ENCODE data around the gene QPRT. TPM values are rescaled to one million over a fixed set of nuclear protein-coding genes. Genes with fewer than 3 reads are reported as not detected.
"Not testable (repeated sequence)": the region's sequence is repeated elsewhere in the genome, so short reads cannot be mapped to it uniquely, and the experiment has no call there.

QPRT gene
- total and polyA plus RNA-seq, 2 of the 8 experiments (the other 6 are each of a cell fraction or from before 2014, with no cell fraction given), result 89.0 to 102 TPM

GRCh38 chr16:29721167-29721879 lies 42.3 kb downstream of the QPRT start:
- peaks cover 0 to 87% of the 10 kb centered on the region in 2 experiments; a peak in 3 of 4 replicates for H3K79me2 ChIP-seq (ENCODE audit: control insufficient read depth in 1 of 2, insufficient read depth in 2 of 2, low read length in 2 of 2)
- not testable (repeated sequence) for FAIRE-seq

More at GRCh38 chr16:29721167-29721879, 42.3 kb downstream of the QPRT start:
- peaks cover 7 to 43% (median 10%) of the 10 kb centered on the region in 4 experiments; a peak in 6 of 8 replicates for H3K36me3 ChIP-seq (ENCODE audit: control insufficient read depth in 2 of 4, insufficient read depth in 4 of 4, low read length in 3 of 4)
- not testable (repeated sequence) for H3K18ac ChIP-seq (ENCODE audit: extremely low read depth, low read length); H3K4me3 ChIP-seq (ENCODE audit: extremely low read depth in 1 of 4, insufficient read depth in 2 of 4, low read depth in 3 of 4, low read length in 4 of 4); H3K4me2 ChIP-seq (ENCODE audit: insufficient read depth in 1 of 2, low read depth in 2 of 2, low read length in 2 of 2); H3K79me1 ChIP-seq (ENCODE audit: low read depth, low read length); H4K5ac ChIP-seq (ENCODE audit: insufficient read length, low read depth, low read length); H3K14ac ChIP-seq (ENCODE audit: insufficient read length); H2BK15ac ChIP-seq (ENCODE audit: low read length); H2BK20ac ChIP-seq (ENCODE audit: low read length); H3K23ac ChIP-seq (ENCODE audit: insufficient read length); H3K9ac ChIP-seq (replicated peaks in 1 of 4; ENCODE audit: extremely low read depth in 1 of 4, low read depth in 3 of 4, low read length in 3 of 4); H2BK12ac ChIP-seq (ENCODE audit: low read depth, low read length); H3K4me1 ChIP-seq (replicated peaks in 1 of 4; ENCODE audit: control insufficient read depth in 3 of 4, insufficient read depth in 4 of 4, low read length in 3 of 4); H2BK120ac ChIP-seq (replicated peaks; ENCODE audit: low read depth, low read length); H3K56ac ChIP-seq (replicated peaks; ENCODE audit: insufficient read length, low read depth, low read length); H3K23me2 ChIP-seq (ENCODE audit: low read depth, low read length); H2AK5ac ChIP-seq (ENCODE audit: low read depth, low read length); H3K9me3 ChIP-seq (ENCODE audit: insufficient read depth in 2 of 2, low read depth in 1 of 2, low read length in 1 of 2); H3K4ac ChIP-seq (replicated peaks; ENCODE audit: insufficient read length, low read depth, low read length); H2AFZ ChIP-seq (ENCODE audit: low read length); H4K8ac ChIP-seq (ENCODE audit: extremely low read depth, insufficient read depth, low read length); H2BK5ac ChIP-seq (ENCODE audit: low read depth, low read length); H4K91ac ChIP-seq (replicated peaks; ENCODE audit: insufficient read length, low read length); H3K27ac ChIP-seq (ENCODE audit: low read depth, low read length); H4K20me1 ChIP-seq (replicated peaks in 1 of 2; ENCODE audit: control insufficient read depth in 1 of 2, insufficient read depth in 2 of 2, low read length in 2 of 2); H3K27me3 ChIP-seq (replicated peaks in 1 of 4; ENCODE audit: control insufficient read depth in 3 of 4, extremely low read depth in 1 of 4, insufficient read depth in 3 of 4, low read length in 3 of 4)
- TF ChIP-seq CREB1 (IDR thresholded peaks at IDR 0.05), result 0 out of 2 replicates have a peak, but pooled peaks have one; percentile 22
- TF ChIP-seq RAD21 (IDR thresholded peaks at IDR 0.05 in 1 of 2, conservative IDR thresholded peaks at IDR 0.05 in 1 of 2; ENCODE audit: low read depth in 2 of 2, low read length in 2 of 2), result peak; percentile 48 to 61; a peak in 3 of 4 replicates
- 0 out of 2 replicates have a peak, but pooled peaks have one; percentile 13 for TF ChIP-seq ATF3 (IDR thresholded peaks at IDR 0.05; ENCODE audit: insufficient read depth, low read depth, low read length)
- peak; percentile 44 to 49 (median 46) for TF ChIP-seq CTCF (IDR thresholded peaks at IDR 0.05; ENCODE audit: control extremely low read depth in 1 of 3, insufficient read depth in 1 of 3, low read depth in 1 of 3, low read length in 3 of 3)
- TF ChIP-seq RFX5 (IDR thresholded peaks at IDR 0.05; ENCODE audit: borderline replicate concordance, low read depth, low read length), result peak; percentile 82; the same call in 1 of the 2 replicates
- ChIA-PET CTCF (ENCODE audit: partially characterized antibody) (interaction anchor here (0.7 to 12.2 kb wide), 11 partner anchors 9 to 251 kb away, joined by 3 to 138 read pairs (median 3); no protein-coding TSS in a partner anchor), POLR2A (ENCODE audit: partially characterized antibody) (interaction anchor here (0.6 to 26.3 kb wide), 6 partner anchors 10 to 763 kb away, joined by 3 to 490 read pairs (median 6); partner anchors contain the start of gene KIF22)
- peak in 1 of 2 experiments; percentile 64 for DNase-seq (ENCODE audit: low read depth in 1 of 2, low spot score in 2 of 2)
- WGBS, 2 experiments (ENCODE audit: extremely low coverage in 1 of 2, insufficient coverage in 1 of 2, insufficient read length in 1 of 2, insufficient replicate concordance in 2 of 2, low coverage in 1 of 2, low lambda C conversion rate in 2 of 2, missing lambda C conversion rate in 1 of 2), result 92% methylated on average over 20 of the region's 24 CpGs; no CpG with 5 or more reads in 1 of the 2 experiments
